SU-DHL-6 (cell line): ENCODE measurements around the gene SLC4A8.

Experiments
- H2AFZ ChIP-seq: fragments of 200-600 bp; sonication (generic); 2 replicates; pipeline ENCODE4 v1.6.1; 2014; ENCODE audit warnings: low read depth, mild to moderate bottlenecking, moderate library complexity, mixed read lengths, antibody characterized with exemption, low read length; ENCODE audit not compliant: severe bottlenecking
- H3F3A ChIP-seq: fragments of 200-600 bp; shearing (Covaris generic); 2 replicates; pipeline ENCODE4 v1.6.0; 2016; ENCODE audit warnings: antibody characterized with exemption, mild to moderate bottlenecking; ENCODE audit not compliant: insufficient read depth
- H3K27ac ChIP-seq: fragments of 200-600 bp; sonication (generic); 2 replicates; pipeline ENCODE4 v1.5.1; 2016; ENCODE audit warnings: low read depth, mild to moderate bottlenecking, low read length, moderate library complexity, mixed read lengths
- H3K27me3 ChIP-seq: fragments of 200-600 bp; sonication (generic), shearing (Covaris generic); 2 replicates; pipeline ENCODE4 v1.6.0; 2014; ENCODE audit warnings: mild to moderate bottlenecking, low read length
- H3K36me3 ChIP-seq: fragments of 200-600 bp; sonication (generic); 2 replicates; pipeline ENCODE4 v1.6.1; 2014; ENCODE audit warnings: mild to moderate bottlenecking, low read length, mixed read lengths
- H3K4me2 ChIP-seq: fragments of 300-600, 200-600 bp; shearing (Covaris generic), sonication (generic); 2 replicates; pipeline ENCODE4 v1.6.0; 2014; ENCODE audit warnings: low read length, low read depth, mild to moderate bottlenecking; ENCODE audit not compliant: poor library complexity, severe bottlenecking
- H3K4me3 ChIP-seq: fragments of 200-600 bp; sonication (generic); 2 replicates; pipeline ENCODE4 v1.5.1; 2014; ENCODE audit warnings: antibody characterized with exemption, low read length, mild to moderate bottlenecking, mixed read lengths; ENCODE audit not compliant: insufficient read depth, poor library complexity, severe bottlenecking
- H3K79me2 ChIP-seq: fragments of 200-600 bp; sonication (generic); 2 replicates; pipeline ENCODE4 v1.6.1; 2014; ENCODE audit warnings: mild to moderate bottlenecking, low read length, moderate library complexity; ENCODE audit not compliant: insufficient read depth
- H3K9ac ChIP-seq: fragments of 200-600 bp; sonication (generic); 2 replicates; pipeline ENCODE4 v1.7.0; 2014; ENCODE audit warnings: mild to moderate bottlenecking, low read length
- H3K9me2 ChIP-seq: fragments of 200-600 bp; sonication (generic); replicated peaks from 2 replicates; pipeline ENCODE4 v1.6.1; 2014; ENCODE audit warnings: low read length; ENCODE audit not compliant: insufficient read depth
- H3K9me3 ChIP-seq: fragments of 200-600 bp; sonication (generic); 2 replicates; pipeline ENCODE4 v1.6.1; 2014; ENCODE audit warnings: low read length, mixed read lengths; ENCODE audit not compliant: insufficient read depth
- H4K20me1 ChIP-seq: fragments of 200-600 bp; sonication (generic); 2 replicates; pipeline ENCODE4 v1.6.1; 2014; ENCODE audit warnings: low read depth, mild to moderate bottlenecking, antibody characterized with exemption, low read length, moderate library complexity, mixed read lengths
- CTCF ChIP-seq: fragments of 200-600 bp; sonication (generic); IDR thresholded peaks from one replicate; pipeline ENCODE4 v1.5.1; 2017; ENCODE audit warnings: antibody characterized with exemption, mild to moderate bottlenecking, low read length, moderate library complexity; ENCODE audit not compliant: insufficient read depth, poor library complexity, severe bottlenecking
- EZH2phosphoT487 ChIP-seq: fragments of 200-600 bp; sonication (generic), shearing (Covaris generic); conservative IDR thresholded peaks from 2 replicates; pipeline ENCODE4 v1.6.1; 2018; ENCODE audit warnings: mild to moderate bottlenecking, antibody characterized with exemption, low read length, moderate library complexity, mixed read lengths

Gene SLC4A8

GRCh38 chr12:51378749-51379148 is 45.9 kb upstream of the SLC4A8 start:
- Histone ChIP-seq H3K36me3 (no peaks in the 10 kb centered on the region), H3K4me2 (no peak overlapping the region), H4K20me1 (no peaks in the 10 kb centered on the region)

GRCh38 chr12:51379571-51379970 is 45.1 kb upstream of the SLC4A8 start:
- no peak for TF ChIP-seq EZH2phosphoT487
- TF ChIP-seq CTCF: no peak
- H3K36me3 ChIP-seq: no peaks in the 10 kb centered on the region
- no peak overlapping the region for H3K9ac ChIP-seq
- no peaks in the 10 kb centered on the region for H3K9me2 ChIP-seq
- H3K79me2 ChIP-seq: no peaks in the 10 kb centered on the region
- no peak overlapping the region for H3K4me3 ChIP-seq
- H3K9me3 ChIP-seq: no peaks in the 10 kb centered on the region
- H3K4me2 ChIP-seq: no peak overlapping the region
- no peaks in the 10 kb centered on the region for H3F3A ChIP-seq
- H3K27ac ChIP-seq: no peak overlapping the region
- H4K20me1 ChIP-seq: no peaks in the 10 kb centered on the region
- no peaks in the 10 kb centered on the region for H3K27me3 ChIP-seq
- H2AFZ ChIP-seq: no peak overlapping the region

More at GRCh38 chr12:51378749-51379148, 45.9 kb upstream of the SLC4A8 start:
- no peaks in the 10 kb centered on the region for H3K27me3 ChIP-seq
- no peaks in the 10 kb centered on the region for H3K9me3 ChIP-seq
- no peak overlapping the region for H3K27ac ChIP-seq
- no peak overlapping the region for H3K9ac ChIP-seq
- H3K9me2 ChIP-seq: no peaks in the 10 kb centered on the region
- H3K4me3 ChIP-seq: no peak overlapping the region
- H3K79me2 ChIP-seq: no peaks in the 10 kb centered on the region
- no peaks in the 10 kb centered on the region for H3F3A ChIP-seq
- no peak for TF ChIP-seq CTCF
- H2AFZ ChIP-seq: no peak overlapping the region

GRCh38 chr12:51381226-51382079 is 43.2 kb upstream of the SLC4A8 start:
- H3K79me2 ChIP-seq: no peaks in the 10 kb centered on the region
- no peak overlapping the region for H3K27ac ChIP-seq
- H3K9me3 ChIP-seq: no peaks in the 10 kb centered on the region
- no peak overlapping the region for H2AFZ ChIP-seq
- no peaks in the 10 kb centered on the region for H3K36me3 ChIP-seq
- H3K27me3 ChIP-seq: no peaks in the 10 kb centered on the region
- H3K4me3 ChIP-seq: no peak overlapping the region
- H4K20me1 ChIP-seq: no peaks in the 10 kb centered on the region
- no peak overlapping the region for H3K9ac ChIP-seq
- no peaks in the 10 kb centered on the region for H3K9me2 ChIP-seq
- H3F3A ChIP-seq: no peaks in the 10 kb centered on the region
- no peak overlapping the region for H3K4me2 ChIP-seq
- no peak for TF ChIP-seq EZH2phosphoT487
- TF ChIP-seq CTCF: no peak
